ENCODE data around the gene RAPGEF4.

- no peak for TF ChIP-seq EZH2 (IDR thresholded peaks at IDR 0.05; ENCODE audit: borderline replicate concordance, low read depth, low read length, severe bottlenecking)
- no peak for TF ChIP-seq CTCF (IDR thresholded peaks at IDR 0.05; ENCODE audit: borderline replicate concordance, extremely low read depth, low read length, poor library complexity, severe bottlenecking)
Measured at GRCh38 chr2:172869861-172870260, 134.2 kb downstream of the RAPGEF4 start.

Data from DND-41 (cell line).